Measurements from ENCODE around the gene SSBP4.

SSBP4 gene

DNA sequence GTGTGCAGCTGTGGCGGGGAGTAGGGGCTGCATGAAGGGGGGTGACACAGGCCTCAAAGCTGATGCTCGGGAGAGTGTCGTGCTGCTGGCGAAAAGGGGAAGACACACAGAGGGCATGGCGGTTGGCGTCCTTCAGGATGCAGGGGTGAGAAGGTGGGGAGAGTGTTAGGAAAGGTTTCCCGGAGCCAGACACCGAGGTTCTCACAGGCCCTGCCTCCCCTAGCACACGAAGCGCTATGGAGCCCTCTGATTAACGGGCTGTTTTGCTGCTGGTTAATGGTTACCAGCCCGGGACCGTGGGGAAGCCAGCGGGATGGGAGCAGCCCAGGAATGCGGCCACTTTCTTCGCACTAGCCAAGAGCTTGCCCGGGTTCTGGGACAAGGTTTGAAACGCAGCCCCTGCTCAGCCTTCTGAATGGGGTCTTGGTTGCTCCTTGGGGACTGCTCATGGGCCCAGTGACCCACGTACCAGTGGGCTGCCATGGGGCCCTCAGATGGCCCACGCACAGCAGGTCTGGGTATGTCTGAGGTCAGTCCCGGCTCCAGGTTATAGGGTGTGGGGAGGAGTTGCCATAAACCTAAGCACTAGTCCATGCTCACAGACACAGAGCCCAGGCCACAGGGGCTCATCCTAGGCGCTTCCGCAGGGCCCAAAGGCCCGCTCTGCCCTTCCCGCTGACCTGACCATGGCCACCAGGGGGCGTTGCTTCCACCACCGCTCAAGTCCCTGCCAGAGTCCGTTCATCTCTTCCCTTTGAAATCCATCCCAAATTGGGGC lies 50.1 kb downstream of the SSBP4 start:
- H3K4me1 ChIP-seq (ENCODE audit: control insufficient read depth, low read length), result no peaks in the 10 kb centered on the region
- TF ChIP-seq EZH2phosphoT487 (IDR thresholded peaks at IDR 0.05; ENCODE audit: borderline replicate concordance, low read length) (no peak), CTCF (IDR thresholded peaks at IDR 0.05; ENCODE audit: low read depth, low read length, poor library complexity, severe bottlenecking) (peak; percentile 88)
- no peak overlapping the region for H3K27ac ChIP-seq (ENCODE audit: low read depth, low read length)
- no peaks in the 10 kb centered on the region for H3K9me2 ChIP-seq (replicated peaks; ENCODE audit: control insufficient read depth, low read length)
- peaks cover 4% of the 10 kb centered on the region for H4K20me1 ChIP-seq (ENCODE audit: control insufficient read depth, insufficient read depth, low read depth, low read length)
- H3K36me3 ChIP-seq (ENCODE audit: control insufficient read depth, low read length), result peaks cover 10% of the 10 kb centered on the region; the same call in 1 of the 2 replicates
- H3K4me2 ChIP-seq (ENCODE audit: low read length), result no peak overlapping the region
- no peaks in the 10 kb centered on the region for H3K27me3 ChIP-seq (ENCODE audit: control insufficient read depth, low read length)
- no peaks in the 10 kb centered on the region for H3F3A ChIP-seq (ENCODE audit: control insufficient read depth, insufficient read depth)
- H3K79me2 ChIP-seq (ENCODE audit: control insufficient read depth, low read length), result peaks cover 18% of the 10 kb centered on the region
- no peaks in the 10 kb centered on the region for H3K9me3 ChIP-seq (ENCODE audit: control insufficient read depth, insufficient read depth, low read length)
- no peak overlapping the region for H3K4me3 ChIP-seq (ENCODE audit: low read length)

- H3K36me3 ChIP-seq (ENCODE audit: control insufficient read depth, low read length), result peaks cover 5% of the 10 kb centered on the region; the same call in 1 of the 2 replicates
- no peaks in the 10 kb centered on the region for H3F3A ChIP-seq (ENCODE audit: control insufficient read depth, insufficient read depth)
- no peaks in the 10 kb centered on the region for H3K4me1 ChIP-seq (ENCODE audit: control insufficient read depth, low read length)
- H3K27me3 ChIP-seq (ENCODE audit: control insufficient read depth, low read length), result no peaks in the 10 kb centered on the region
- H3K9me2 ChIP-seq (replicated peaks; ENCODE audit: control insufficient read depth, low read length), result no peaks in the 10 kb centered on the region
- no peak overlapping the region for H3K4me3 ChIP-seq (ENCODE audit: low read length)
- no peak for TF ChIP-seq CTCF (IDR thresholded peaks at IDR 0.05; ENCODE audit: low read depth, low read length, poor library complexity, severe bottlenecking)
- TF ChIP-seq EZH2phosphoT487 (IDR thresholded peaks at IDR 0.05; ENCODE audit: borderline replicate concordance, low read length), result no peak
- H3K4me2 ChIP-seq (ENCODE audit: low read length), result no peak overlapping the region
- peaks cover 33% of the 10 kb centered on the region for H3K79me2 ChIP-seq (ENCODE audit: control insufficient read depth, low read length)
- no peak overlapping the region for H3K27ac ChIP-seq (ENCODE audit: low read depth, low read length)
- peaks cover 7% of the 10 kb centered on the region for H4K20me1 ChIP-seq (ENCODE audit: control insufficient read depth, insufficient read depth, low read depth, low read length)
- no peaks in the 10 kb centered on the region for H3K9me3 ChIP-seq (ENCODE audit: control insufficient read depth, insufficient read depth, low read length)
Observed at GRCh38 chr19:18470787-18471186, 51.6 kb downstream of the SSBP4 start.

GRCh38 chr19:18473003-18473705 lies 54.0 kb downstream of the SSBP4 start:
- Histone ChIP-seq H3K4me3 (ENCODE audit: low read length) (no peak overlapping the region), H3K9me3 (ENCODE audit: control insufficient read depth, insufficient read depth, low read length) (no peaks in the 10 kb centered on the region), H3F3A (ENCODE audit: control insufficient read depth, insufficient read depth) (no peaks in the 10 kb centered on the region), H3K4me1 (ENCODE audit: control insufficient read depth, low read length) (no peaks in the 10 kb centered on the region; the same call in 1 of the 2 replicates), H3K27ac (ENCODE audit: low read depth, low read length) (no peak overlapping the region), H3K4me2 (ENCODE audit: low read length) (no peak overlapping the region), H3K9me2 (replicated peaks; ENCODE audit: control insufficient read depth, low read length) (no peaks in the 10 kb centered on the region), H3K79me2 (ENCODE audit: control insufficient read depth, low read length) (peaks cover 46% of the 10 kb centered on the region), H3K36me3 (ENCODE audit: control insufficient read depth, low read length) (peaks cover 5% of the 10 kb centered on the region; the same call in 1 of the 2 replicates), H3K27me3 (ENCODE audit: control insufficient read depth, low read length) (no peaks in the 10 kb centered on the region), H4K20me1 (ENCODE audit: control insufficient read depth, insufficient read depth, low read depth, low read length) (peaks cover 10% of the 10 kb centered on the region; the same call in 1 of the 2 replicates)
- TF ChIP-seq EZH2phosphoT487 (IDR thresholded peaks at IDR 0.05; ENCODE audit: borderline replicate concordance, low read length) (no peak), CTCF (IDR thresholded peaks at IDR 0.05; ENCODE audit: low read depth, low read length, poor library complexity, severe bottlenecking) (no peak)
